Pancreas (tissue), 10 donors: ENCODE results near the gene MSI1. TPM values are rescaled to one million over a fixed set of nuclear protein-coding genes. Genes with fewer than 3 reads are reported as not detected.

Experiments
- ATAC-seq, 4 donors: fragments of 200-7000 bp; cut with Tn5 transposase; one replicate each; pipeline versions ENCODE4 v1.8.0 to v1.9.1; 2020; ENCODE audit warnings: mild to moderate bottlenecking in 4 of 4, moderate library complexity in 4 of 4
- DNase-seq, 6 donors: peaks; one replicate each; pipeline ENCODE4 v3.0.0-alpha.2; 2020
- FAIRE-seq: peaks from 2 replicates; lab custom pipeline; 2012; peaks lifted over from hg19 to GRCh38; lab: Jason Lieb, UNC
- H3K27ac ChIP-seq, 4 donors: fragments of 200-600 bp; sonication (generic); 1 replicate in 3 of 4; 2 replicates in 1 of 4; pipeline versions ENCODE4 v1.5.0 to v1.8.0; 2020
- H3K27me3 ChIP-seq, 4 donors: fragments of 200-600 bp; one replicate each; pipeline ENCODE4 v1.8.0; 2021
- H3K36me3 ChIP-seq, 3 donors: fragments of 200-600 bp; sonication (generic) in 1 of 3; one replicate each; pipeline versions ENCODE4 v1.5.0 to v1.8.0; 2020 to 2021
- H3K4me1 ChIP-seq, 3 donors: fragments of 200-600 bp; one replicate each; pipeline ENCODE4 v1.8.0; 2021
- H3K4me3 ChIP-seq, 4 donors: fragments of 200-600 bp; sonication (generic) in 2 of 4; one replicate each; pipeline versions ENCODE4 v1.5.0 to v1.8.0; 2020 to 2021
- H3K9me3 ChIP-seq, 4 donors: fragments of 200-600 bp; one replicate each; pipeline ENCODE4 v1.8.0; 2021
- CTCF ChIP-seq, 4 donors: fragments of 200-600 bp; sonication (generic) in 3 of 4; IDR thresholded peaks; one replicate each; pipeline versions ENCODE4 v1.5.0 to v1.8.0; 2021; ENCODE audit warnings: antibody characterized with exemption in 4 of 4
- WGBS, 2 donors: extraction: QIAGEN DNeasy Blood & Tissue Kit; methylation state at CpG; one replicate each; pipeline ENCODE4 v1.1.7; 2013; 5-methylcytosine and 5-hydroxymethylcytosine counted together
- intact Hi-C, 3 donors: fragments of 100-400 bp; cut with DNase I; formaldehyde crosslinking; loops; one replicate each; pipeline versions ENCODE4 v1.11.1 to v1.14.2; 2022
- polyA plus RNA-seq, 2 donors: library from polyadenylated mRNA; stranded (reverse); fragments of 200-250 nt; gene quantifications; one replicate each; pipeline ENCODE4 v1.2.3, GENCODE V29; 2013
- total RNA-seq, 6 donors: library from RNA; stranded (reverse); fragmentation: NEBNext Ultra II Directional in 4 of 6; extraction: Animal tissue kit (Norgen Biotek cat#: 25700) in 4 of 6; gene quantifications; one replicate each; pipeline versions ENCODE4 v1.2.1 to v1.2.4, GENCODE V29; 2021 to 2023
- donor health status: healthy with polysubstance abuse.
- donor health status: DM: no; HTN: no; CAD: no; lungs with moderate emphysema.
- donor health status: DM: no; HTN: no; CAD: no.
- donor health status: control.
- donor health status: control.
- donor health status: Bipolar disorder and iron deficiency.
- donor health status: DM: yes; HTN: yes; CAD: no.
- donor health status: DM: no; HTN: no; CAD: no.
- donor health status: DM: no; HTN: no; CAD: no.
- donor health status: DM: yes; HTN: yes; CAD: no.

The MSI1 gene
- total and polyA plus RNA-seq, 8 donors, result 3.0 to 6.0 (median 4.4) TPM

- DNase-seq (no peak), ATAC-seq (no peak), FAIRE-seq (no peak)
- H3K4me1 ChIP-seq, result peaks cover 0 to 9% (median 0%) of the 10 kb centered on the region in 3 donors
- no peak for TF ChIP-seq CTCF (IDR thresholded peaks at IDR 0.05)
- intact Hi-C loops, result no loop called here
- no peak overlapping the region for H3K4me3 ChIP-seq
- no peaks in the 10 kb centered on the region for H3K36me3 ChIP-seq
- no peaks in the 10 kb centered on the region for H3K9me3 ChIP-seq
- H3K27ac ChIP-seq, result no peak overlapping the region
- H3K27me3 ChIP-seq, result no peaks in the 10 kb centered on the region
- 91 to 92% methylated on average over 8 of the region's 8 CpGs for WGBS, 2 donors
Observed at GRCh38 chr12:120373683-120374082, 4.7 kb upstream of the MSI1 start.

- DNase-seq (no peak), FAIRE-seq (no peak), ATAC-seq (no peak)
- no peaks in the 10 kb centered on the region for H3K36me3 ChIP-seq
- H3K4me3 ChIP-seq, result no peak overlapping the region
- H3K27ac ChIP-seq, result no peak overlapping the region
- peaks cover 4 to 8% (median 8%) of the 10 kb centered on the region in 3 donors for H3K4me1 ChIP-seq
- WGBS, 2 donors, result 64 to 70% methylated on average over 7 of the region's 7 CpGs
- no peaks in the 10 kb centered on the region for H3K9me3 ChIP-seq
- TF ChIP-seq CTCF (IDR thresholded peaks at IDR 0.05), result no peak
- intact Hi-C loops, result no loop called here
- H3K27me3 ChIP-seq, result no peaks in the 10 kb centered on the region
Observed at GRCh38 chr12:120370343-120371243, 1.6 kb upstream of the MSI1 start.

- peak overlapping the region; percentile 26 to 75 (median 48) for H3K4me3 ChIP-seq
- H3K27ac ChIP-seq, result no peak overlapping the region
- no peaks in the 10 kb centered on the region for H3K9me3 ChIP-seq
- WGBS, 2 donors, result 9 to 12% methylated on average over 24 to 26 of the region's 26 CpGs
- no peak for TF ChIP-seq CTCF (IDR thresholded peaks at IDR 0.05)
- H3K27me3 ChIP-seq, result no peaks in the 10 kb centered on the region
- no peaks in the 10 kb centered on the region for H3K36me3 ChIP-seq
- H3K4me1 ChIP-seq, result peaks cover 7 to 15% (median 10%) of the 10 kb centered on the region in 3 donors
- intact Hi-C loops, result loop anchor here in 1 of 3 donors (10.0 kb wide), 1 partner anchor 55 kb away; no protein-coding TSS in a partner anchor
- ATAC-seq (no peak), FAIRE-seq (no peak), DNase-seq (no peak)
Observed at GRCh38 chr12:120369603-120370342, 809 bp upstream of the MSI1 start.

GRCh38 chr12:120367924-120368788 is 808 bp downstream of the MSI1 start:
- DNase-seq, result peak in 4 of 6 donors; percentile 47 to 76 (median 60)
- no peak for TF ChIP-seq CTCF (IDR thresholded peaks at IDR 0.05)
- intact Hi-C loops, result loop anchor here in 1 of 3 donors (10.0 kb wide), 1 partner anchor 57 kb away; no protein-coding TSS in a partner anchor
- Histone ChIP-seq H3K36me3 (no peaks in the 10 kb centered on the region), H3K4me1 (peaks cover 7 to 15% (median 10%) of the 10 kb centered on the region in 3 donors), H3K4me3 (peak overlapping the region; percentile 67 to 75 (median 72)), H3K27me3 (no peaks in the 10 kb centered on the region), H3K27ac (peak overlapping the region in 3 of 4 donors; percentile 22 to 51 (median 47)), H3K9me3 (no peaks in the 10 kb centered on the region)
- ATAC-seq, result peak; percentile 22 to 44 (median 28)
- 2 to 12% methylated on average over 28 to 86 of the region's 86 CpGs for WGBS, 2 donors
- no peak for FAIRE-seq
